Type B pancreatic cell (in vitro differentiated cells): ENCODE data around the gene SYT14. TPM values are rescaled to one million over a fixed set of nuclear protein-coding genes. Genes with fewer than 3 reads are reported as not detected.

Source experiments
- DNase-seq: peaks from one replicate; pipeline ENCODE4 v3.0.0; 2021; ENCODE audit warnings: mixed read lengths; ENCODE audit not compliant: unreplicated experiment; ENCODE audit errors: extremely low spot score
- H3K27ac Mint-ChIP-seq: 2 replicates; pipeline ENCODE4 v1.8.0; 2021; ENCODE audit warnings: mild to moderate bottlenecking, mixed read lengths
- H3K27me3 Mint-ChIP-seq: 2 replicates; pipeline ENCODE4 v1.8.0; 2021; ENCODE audit warnings: mixed read lengths
- H3K36me3 Mint-ChIP-seq: 2 replicates; pipeline ENCODE4 v1.8.0; 2021; ENCODE audit warnings: mixed read lengths
- H3K4me1 Mint-ChIP-seq: one replicate; pipeline ENCODE4 v1.8.0; 2021; ENCODE audit warnings: mixed read lengths; ENCODE audit not compliant: unreplicated experiment
- H3K4me3 Mint-ChIP-seq: 2 replicates; pipeline ENCODE4 v1.8.0; 2021; ENCODE audit warnings: mild to moderate bottlenecking, mixed read lengths
- H3K9me3 Mint-ChIP-seq: 2 replicates; pipeline ENCODE4 v1.8.0; 2021; ENCODE audit warnings: mixed read lengths
- CTCF ChIP-seq: fragments of 200-600 bp; sonication (generic); conservative IDR thresholded peaks from 2 replicates; pipeline ENCODE4 v1.5.0; 2021; ENCODE audit warnings: antibody characterized with exemption, mild to moderate bottlenecking
- total RNA-seq: library from RNA; stranded (reverse); gene quantifications from 2 replicates; pipeline ENCODE4 v1.2.1, GENCODE V29; 2021; ENCODE audit warnings: low replicate concordance

SYT14 gene
- total RNA-seq, 1 donor from 2014 or later = 5.7 TPM

- Mint-ChIP-seq H3K27ac (no peak overlapping the region), H3K27me3 (no peaks in the 10 kb centered on the region)
- no peak for TF ChIP-seq CTCF
These were observed 132.5 kb downstream of the SYT14 start for GRCh38 chr1:210070531-210070930.

GRCh38 chr1:210072129-210072528, 134.1 kb downstream of the SYT14 start:
- DNase-seq = no peak
- Mint-ChIP-seq H3K36me3 (no peaks in the 10 kb centered on the region), H3K27me3 (no peaks in the 10 kb centered on the region), H3K9me3 (no peaks in the 10 kb centered on the region), H3K4me1 (peaks cover 10% of the 10 kb centered on the region), H3K27ac (no peak overlapping the region), H3K4me3 (no peak overlapping the region)
- no peak for TF ChIP-seq CTCF

More at GRCh38 chr1:210070531-210070930, 132.5 kb downstream of the SYT14 start:
- H3K4me3 Mint-ChIP-seq = no peak overlapping the region
- H3K4me1 Mint-ChIP-seq = peaks cover 10% of the 10 kb centered on the region
- no peaks in the 10 kb centered on the region for H3K36me3 Mint-ChIP-seq
- no peaks in the 10 kb centered on the region for H3K9me3 Mint-ChIP-seq
- no peak for DNase-seq

GRCh38 chr1:210072896-210073504, 135.0 kb downstream of the SYT14 start:
- no peak overlapping the region for H3K27ac Mint-ChIP-seq
- no peak overlapping the region for H3K4me3 Mint-ChIP-seq
- H3K4me1 Mint-ChIP-seq = peaks cover 10% of the 10 kb centered on the region
- no peaks in the 10 kb centered on the region for H3K27me3 Mint-ChIP-seq
- TF ChIP-seq CTCF = no peak
- DNase-seq = no peak
- no peaks in the 10 kb centered on the region for H3K36me3 Mint-ChIP-seq
- H3K9me3 Mint-ChIP-seq = no peaks in the 10 kb centered on the region

GRCh38 chr1:210074904-210075303, 136.9 kb downstream of the SYT14 start:
- no peak for TF ChIP-seq CTCF
- DNase-seq = no peak
- Mint-ChIP-seq H3K9me3 (no peaks in the 10 kb centered on the region), H3K27me3 (no peaks in the 10 kb centered on the region), H3K4me3 (no peak overlapping the region), H3K4me1 (peaks cover 10% of the 10 kb centered on the region), H3K36me3 (no peaks in the 10 kb centered on the region), H3K27ac (no peak overlapping the region)

GRCh38 chr1:210076620-210077019, 138.6 kb downstream of the SYT14 start:
- Mint-ChIP-seq H3K4me1 (peaks cover 10% of the 10 kb centered on the region), H3K36me3 (no peaks in the 10 kb centered on the region), H3K4me3 (no peak overlapping the region), H3K27me3 (no peaks in the 10 kb centered on the region), H3K27ac (no peak overlapping the region), H3K9me3 (no peaks in the 10 kb centered on the region)
- no peak for DNase-seq
- TF ChIP-seq CTCF = no peak

GRCh38 chr1:210081494-210081893, 143.5 kb downstream of the SYT14 start:
- DNase-seq = no peak
- H3K4me3 Mint-ChIP-seq = no peak overlapping the region
- H3K27me3 Mint-ChIP-seq = no peaks in the 10 kb centered on the region
- no peak for TF ChIP-seq CTCF
- no peak overlapping the region for H3K27ac Mint-ChIP-seq
- H3K36me3 Mint-ChIP-seq = no peaks in the 10 kb centered on the region
- H3K4me1 Mint-ChIP-seq = no peaks in the 10 kb centered on the region
- no peaks in the 10 kb centered on the region for H3K9me3 Mint-ChIP-seq
